Parathyroid adenoma (tissue), 2 donors: ENCODE measurements around the gene TRMT1L.

Experiments
- H2AFZ ChIP-seq: fragments of 300-600 bp; sonication (generic); one replicate; pipeline ENCODE4 v1.7.0; 2017; ENCODE audit warnings: antibody characterized with exemption, mild to moderate bottlenecking
- H3K27ac ChIP-seq: fragments of 300-600 bp; sonication (generic); one replicate; pipeline ENCODE4 v1.7.0; 2017
- H3K27me3 ChIP-seq: fragments of 300-600 bp; sonication (generic); one replicate; pipeline ENCODE4 v1.7.0; 2017; ENCODE audit warnings: low read length; ENCODE audit not compliant: control insufficient read depth, insufficient read depth
- H3K36me3 ChIP-seq: fragments of 300-600 bp; sonication (generic); one replicate; pipeline ENCODE4 v1.7.0; 2017; ENCODE audit warnings: low read length; ENCODE audit not compliant: control insufficient read depth, insufficient read depth
- H3K4me1 ChIP-seq: fragments of 300-600 bp; sonication (generic); one replicate; pipeline ENCODE4 v1.7.0; 2017; ENCODE audit warnings: control low read depth
- H3K4me2 ChIP-seq: fragments of 300-600 bp; sonication (generic); one replicate; pipeline ENCODE4 v1.7.0; 2017; ENCODE audit warnings: low read length
- H3K4me3 ChIP-seq: fragments of 300-600 bp; sonication (generic); one replicate; pipeline ENCODE4 v1.7.0; 2017; ENCODE audit warnings: low read depth, low read length
- H3K79me2 ChIP-seq: fragments of 300-600 bp; sonication (generic); one replicate; pipeline ENCODE4 v1.7.0; 2017; ENCODE audit warnings: control low read depth
- H3K9ac ChIP-seq: fragments of 300-600 bp; sonication (generic); one replicate; pipeline ENCODE4 v1.7.0; 2017; ENCODE audit warnings: mild to moderate bottlenecking
- H3K9me3 ChIP-seq: fragments of 300-600 bp; sonication (generic); one replicate; pipeline ENCODE4 v1.7.0; 2017; ENCODE audit warnings: low read length; ENCODE audit not compliant: control insufficient read depth
- CTCF ChIP-seq: fragments of 300-600 bp; sonication (generic); IDR thresholded peaks from one replicate; pipeline ENCODE4 v1.7.0; 2017; ENCODE audit warnings: antibody characterized with exemption, mild to moderate bottlenecking
- donor health status: primary hyperparathyroidism.

Gene TRMT1L

DNA sequence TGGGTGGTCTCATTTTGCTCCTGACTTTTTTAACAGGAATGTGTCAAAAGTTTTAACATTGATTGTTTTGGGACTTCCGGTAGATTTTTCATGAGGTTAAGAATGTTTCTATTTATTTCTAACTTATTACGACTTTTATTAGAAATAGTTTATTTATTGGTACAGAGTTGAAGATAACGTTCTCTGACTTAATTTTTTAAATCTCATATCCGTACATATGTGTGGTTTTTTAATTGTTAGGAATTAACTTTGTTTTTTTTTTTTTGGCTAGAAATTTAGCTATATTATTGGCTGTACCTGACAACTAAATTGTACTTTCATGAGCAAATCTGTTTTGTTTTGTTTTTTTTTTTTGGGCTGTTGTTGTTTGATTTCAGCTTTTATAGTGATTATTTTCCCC, 79.4 kb downstream of the TRMT1L start:
- Histone ChIP-seq H3K4me2 (no peak overlapping the region), H3K79me2 (peaks cover 3% of the 10 kb centered on the region), H3K9me3 (no peaks in the 10 kb centered on the region), H3K9ac (no peak overlapping the region), H3K4me1 (no peaks in the 10 kb centered on the region), H2AFZ (no peak overlapping the region), H3K4me3 (no peak overlapping the region), H3K36me3 (no peaks in the 10 kb centered on the region), H3K27ac (no peak overlapping the region), H3K27me3 (no peaks in the 10 kb centered on the region)
- TF ChIP-seq CTCF = no peak

DNA sequence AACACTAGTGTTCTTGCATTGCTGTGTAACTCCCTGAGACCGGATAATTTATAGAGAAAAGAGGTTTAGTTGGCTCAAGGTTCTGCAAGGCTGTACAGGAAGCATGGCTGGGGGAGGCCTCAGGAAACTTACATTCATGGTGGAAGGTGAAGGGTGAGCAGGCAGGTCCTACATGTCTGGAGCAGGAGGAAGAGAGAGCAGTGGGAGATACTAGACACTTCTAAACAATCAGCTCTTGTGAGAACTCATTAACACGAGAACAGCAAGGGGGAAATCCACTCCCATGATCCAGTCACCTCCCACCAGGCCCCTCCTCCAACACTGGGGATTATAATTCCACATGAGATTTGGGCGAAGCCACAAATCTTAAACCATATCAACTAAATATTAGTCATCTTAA, 81.3 kb downstream of the TRMT1L start:
- Histone ChIP-seq H3K9ac (no peak overlapping the region), H3K27ac (no peak overlapping the region), H3K4me1 (no peaks in the 10 kb centered on the region), H3K27me3 (no peaks in the 10 kb centered on the region), H3K79me2 (peaks cover 6% of the 10 kb centered on the region), H3K9me3 (no peaks in the 10 kb centered on the region), H2AFZ (no peak overlapping the region), H3K4me2 (no peak overlapping the region), H3K36me3 (no peaks in the 10 kb centered on the region), H3K4me3 (no peak overlapping the region)
- TF ChIP-seq CTCF = no peak

DNA sequence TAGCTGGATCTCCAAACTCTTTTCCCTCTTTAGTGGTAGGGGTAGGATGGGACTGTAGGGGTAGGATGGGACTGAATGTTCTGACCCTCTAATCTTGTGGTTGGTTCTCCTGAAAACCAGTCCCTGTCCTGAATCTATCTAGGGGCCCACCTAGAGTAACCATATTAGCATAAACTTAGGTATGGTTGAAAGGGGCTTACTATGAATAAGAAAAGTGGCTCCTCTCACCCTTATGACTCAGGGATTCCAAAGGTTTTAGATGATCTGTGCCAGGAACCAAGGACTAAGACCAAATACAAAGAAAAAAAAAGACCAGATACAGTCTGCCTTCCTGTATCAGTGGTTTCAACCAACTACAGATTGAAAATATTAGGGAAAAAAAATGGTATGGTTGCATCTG, 82.4 kb downstream of the TRMT1L start:
- H3K4me2 ChIP-seq = no peak overlapping the region
- no peak overlapping the region for H3K9ac ChIP-seq
- no peak overlapping the region for H3K27ac ChIP-seq
- H3K27me3 ChIP-seq = no peaks in the 10 kb centered on the region
- TF ChIP-seq CTCF = no peak
- no peaks in the 10 kb centered on the region for H3K9me3 ChIP-seq
- no peaks in the 10 kb centered on the region for H3K36me3 ChIP-seq
- no peaks in the 10 kb centered on the region for H3K4me1 ChIP-seq
- H2AFZ ChIP-seq = no peak overlapping the region
- peaks cover 8% of the 10 kb centered on the region for H3K79me2 ChIP-seq
- no peak overlapping the region for H3K4me3 ChIP-seq

DNA sequence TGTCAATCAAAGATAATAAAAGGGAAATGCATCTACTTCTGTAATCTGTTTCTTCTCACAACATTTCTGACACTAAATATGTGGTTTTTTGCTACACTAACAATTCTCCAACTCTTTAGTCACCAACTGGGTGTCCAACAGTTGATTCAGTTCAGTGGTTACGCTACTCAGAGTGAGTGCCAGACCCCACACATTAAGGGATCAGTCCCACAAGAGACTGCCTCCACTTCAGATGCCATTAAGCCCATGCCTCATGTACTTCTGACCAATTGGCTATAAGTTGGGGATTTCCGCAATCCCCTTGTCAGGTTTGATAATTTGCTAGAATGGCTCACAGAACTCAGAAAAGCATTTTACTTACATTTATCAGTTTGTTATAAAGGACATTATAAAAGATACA, 83.0 kb downstream of the TRMT1L start:
- TF ChIP-seq CTCF = no peak
- Histone ChIP-seq H3K9me3 (no peaks in the 10 kb centered on the region), H3K27ac (no peak overlapping the region)

GRCh38 chr1:185070051-185070450, 86.7 kb downstream of the TRMT1L start:
- no peaks in the 10 kb centered on the region for H3K4me1 ChIP-seq
- no peaks in the 10 kb centered on the region for H3K9me3 ChIP-seq
- no peaks in the 10 kb centered on the region for H3K36me3 ChIP-seq
- no peak overlapping the region for H3K4me2 ChIP-seq
- H3K27ac ChIP-seq = no peak overlapping the region
- no peak for TF ChIP-seq CTCF
- no peaks in the 10 kb centered on the region for H3K27me3 ChIP-seq
- no peak overlapping the region for H3K4me3 ChIP-seq
- H3K79me2 ChIP-seq = peaks cover 6% of the 10 kb centered on the region
- no peak overlapping the region for H3K9ac ChIP-seq
- no peak overlapping the region for H2AFZ ChIP-seq

More for the DNA sequence above, 83.0 kb downstream of the TRMT1L start:
- no peaks in the 10 kb centered on the region for H3K4me1 ChIP-seq
- no peak overlapping the region for H3K9ac ChIP-seq
- H3K27me3 ChIP-seq = no peaks in the 10 kb centered on the region
- no peak overlapping the region for H3K4me3 ChIP-seq
- H3K79me2 ChIP-seq = peaks cover 8% of the 10 kb centered on the region
- H3K4me2 ChIP-seq = no peak overlapping the region
- no peaks in the 10 kb centered on the region for H3K36me3 ChIP-seq
- H2AFZ ChIP-seq = no peak overlapping the region
